Measurements from ENCODE around the gene CCNF.

DNA sequence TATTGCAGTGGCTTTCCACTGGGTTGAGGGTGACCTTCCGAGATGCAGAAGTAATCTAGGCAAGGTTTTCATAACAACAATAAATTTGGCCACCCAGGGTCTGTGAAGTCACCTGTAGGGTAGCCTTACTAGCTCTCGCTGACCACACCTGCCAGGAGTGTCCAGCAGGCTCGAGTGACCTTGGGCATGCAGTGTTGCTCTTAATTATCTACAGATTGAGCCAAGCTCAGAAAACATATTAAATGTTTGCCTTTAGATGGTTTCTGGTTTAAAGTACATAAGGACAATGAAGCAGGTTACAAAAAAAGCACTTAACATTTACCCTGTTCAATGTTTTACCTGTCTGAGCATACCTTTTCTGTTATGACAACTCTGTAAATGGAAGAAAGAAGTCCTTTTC, 47.5 kb downstream of the CCNF start:
- no peak for TF ChIP-seq EZH2 (IDR thresholded peaks at IDR 0.05; ENCODE audit: low read length)
- TF ChIP-seq, protein P1, sequence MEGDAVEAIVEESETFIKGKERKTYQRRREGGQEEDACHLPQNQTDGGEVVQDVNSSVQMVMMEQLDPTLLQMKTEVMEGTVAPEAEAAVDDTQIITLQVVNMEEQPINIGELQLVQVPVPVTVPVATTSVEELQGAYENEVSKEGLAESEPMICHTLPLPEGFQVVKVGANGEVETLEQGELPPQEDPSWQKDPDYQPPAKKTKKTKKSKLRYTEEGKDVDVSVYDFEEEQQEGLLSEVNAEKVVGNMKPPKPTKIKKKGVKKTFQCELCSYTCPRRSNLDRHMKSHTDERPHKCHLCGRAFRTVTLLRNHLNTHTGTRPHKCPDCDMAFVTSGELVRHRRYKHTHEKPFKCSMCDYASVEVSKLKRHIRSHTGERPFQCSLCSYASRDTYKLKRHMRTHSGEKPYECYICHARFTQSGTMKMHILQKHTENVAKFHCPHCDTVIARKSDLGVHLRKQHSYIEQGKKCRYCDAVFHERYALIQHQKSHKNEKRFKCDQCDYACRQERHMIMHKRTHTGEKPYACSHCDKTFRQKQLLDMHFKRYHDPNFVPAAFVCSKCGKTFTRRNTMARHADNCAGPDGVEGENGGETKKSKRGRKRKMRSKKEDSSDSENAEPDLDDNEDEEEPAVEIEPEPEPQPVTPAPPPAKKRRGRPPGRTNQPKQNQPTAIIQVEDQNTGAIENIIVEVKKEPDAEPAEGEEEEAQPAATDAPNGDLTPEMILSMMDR (optimal IDR thresholded peaks at IDR 0.05 in 1 of 3, IDR thresholded peaks at IDR 0.05 in 1 of 3, conservative IDR thresholded peaks at IDR 0.05 in 1 of 3; ENCODE audit: extremely low read depth in 1 of 3, insufficient read depth in 2 of 3, low read length in 3 of 3) = no peak

All from keratinocyte (primary cell).